ENCODE data around the gene SNRNP25. TPM values are rescaled to one million over a fixed set of nuclear protein-coding genes. Genes with fewer than 3 reads are reported as not detected.

The SNRNP25 gene
- 6.2 and 10.0 TPM in 2 replicates for total RNA-seq

GRCh38 chr16:53346-54236, at the start of gene SNRNP25, which contains the start of gene POLR3K:
Gene SNRNP25 (plus strand): TSS chr16:53828. CDS start chr16:54017, 189 bp downstream.
Gene POLR3K (minus strand): TSS chr16:53608. CDS start chr16:53586, 22 bp downstream.

GRCh38 chr16:72561-73548, 19.2 kb downstream of the SNRNP25 start, which contains the start of gene RHBDF1:
Gene RHBDF1 (minus strand): TSS chr16:72631. CDS start chr16:65015, 7,616 bp downstream.

GRCh38 chr16:77807-78443, 24.3 kb downstream of the SNRNP25 start, which contains the start of gene MPG:
Gene MPG (plus strand): TSS chr16:78225. CDS start chr16:78310, 85 bp downstream.

Other genes starting within 250 kb of the SNRNP25 start
- 7.9 and 8.5 TPM in 2 replicates for gene POLR3K, start 220 bp upstream of the SNRNP25 start, total RNA-seq
- 11.6 and 30.7 TPM in 2 replicates for gene RHBDF1, start 18.8 kb downstream of the SNRNP25 start, total RNA-seq
- 63.4 and 133 TPM in 2 replicates for gene MPG, start 24.4 kb downstream of the SNRNP25 start, total RNA-seq
- gene NPRL3, start 84.8 kb downstream of the SNRNP25 start, total RNA-seq, result 5.8 and 17.1 TPM in 2 replicates
- not detected in 2 replicates for gene HBZ, start 98.8 kb downstream of the SNRNP25 start, total RNA-seq
- gene HBM, start 112.2 kb downstream of the SNRNP25 start, total RNA-seq, result not detected in 2 replicates
- not detected in 2 replicates for gene HBA2, start 119.0 kb downstream of the SNRNP25 start, total RNA-seq
- not detected in 2 replicates for gene HBA1, start 122.9 kb downstream of the SNRNP25 start, total RNA-seq
- gene HBQ1, start 126.6 kb downstream of the SNRNP25 start, total RNA-seq, result not detected in 2 replicates
- 24.6 and 34.0 TPM in 2 replicates for gene LUC7L, start 175.6 kb downstream of the SNRNP25 start, total RNA-seq
- 44.1 and 110 TPM in 2 replicates for gene FAM234A, start 181.0 kb downstream of the SNRNP25 start, total RNA-seq
- gene RGS11, start 222.1 kb downstream of the SNRNP25 start, total RNA-seq, result 0.14 TPM in 1 of 2 replicates, not detected in the other
- gene ARHGDIG, start 226.8 kb downstream of the SNRNP25 start, total RNA-seq, result 0.34 TPM in 1 of 2 replicates, not detected in the other
- gene PDIA2, start 229.3 kb downstream of the SNRNP25 start, total RNA-seq, result 0.34 TPM in 1 of 2 replicates, not detected in the other

All from nasal cavity respiratory epithelium epithelial cell of viscerocranial mucosa (primary cell).